ENCODE data around the gene CCDC73. TPM values are rescaled to one million over a fixed set of nuclear protein-coding genes. Genes with fewer than 3 reads are reported as not detected.

The CCDC73 gene
- not detected for total RNA-seq
- long read RNA-seq = 0 reads

DNA sequence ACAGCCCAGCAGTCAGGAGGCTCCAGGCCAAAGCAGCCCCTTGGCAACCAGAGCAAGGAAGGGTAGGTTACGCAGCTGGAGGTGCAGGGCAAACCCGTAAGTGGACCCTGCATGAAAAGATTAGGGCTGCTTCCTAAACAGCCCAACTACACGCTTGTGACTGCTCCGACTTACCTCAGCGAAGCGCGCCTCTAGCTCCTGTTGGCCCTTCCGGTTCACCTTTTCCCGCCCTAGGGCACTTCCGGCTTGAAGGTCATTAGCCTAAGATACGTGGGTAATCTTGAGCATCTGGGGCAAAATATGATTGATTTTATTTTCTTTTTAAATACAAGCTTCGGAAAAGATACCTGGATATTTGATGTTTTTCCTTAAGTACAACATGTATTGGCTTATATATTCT is at the start of gene CCDC73:
Gene CCDC73, minus strand, starts transcription at position 224 of the 400 bp plus-strand sequence. CDS start 34,419 bp downstream, outside the sequence.
- intact Hi-C loops (cut with DNase I) = no loop called here

DNA sequence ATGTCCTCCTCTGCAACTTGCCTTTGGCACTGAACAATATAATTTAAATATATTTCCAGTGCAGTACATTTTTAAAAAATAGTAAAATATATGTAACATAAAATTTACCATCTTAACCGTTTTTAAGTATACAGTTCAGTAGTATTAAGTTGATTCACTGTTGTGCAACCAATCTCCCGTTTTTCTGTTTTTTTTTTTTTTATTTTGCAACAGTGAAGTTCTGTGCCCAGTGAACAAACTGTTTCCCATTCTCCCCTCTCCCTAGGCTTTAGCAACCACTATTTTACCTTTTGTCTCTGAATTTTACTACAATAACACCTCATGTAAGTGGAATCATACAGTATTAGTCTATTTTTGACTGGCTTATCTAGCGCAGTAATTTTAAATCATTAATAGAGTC is 49.1 kb upstream of the CCDC73 start:
- no peak overlapping the region for H3K27ac ChIP-seq
- no peak for DNase-seq
- no peaks in the 10 kb centered on the region for H3K4me1 ChIP-seq
- no peaks in the 10 kb centered on the region for H3K36me3 ChIP-seq
- intact Hi-C loops (cut with DNase I) = no loop called here
- H3K27me3 ChIP-seq = no peaks in the 10 kb centered on the region
- no peaks in the 10 kb centered on the region for H3K9me3 ChIP-seq
- TF ChIP-seq, protein P1, sequence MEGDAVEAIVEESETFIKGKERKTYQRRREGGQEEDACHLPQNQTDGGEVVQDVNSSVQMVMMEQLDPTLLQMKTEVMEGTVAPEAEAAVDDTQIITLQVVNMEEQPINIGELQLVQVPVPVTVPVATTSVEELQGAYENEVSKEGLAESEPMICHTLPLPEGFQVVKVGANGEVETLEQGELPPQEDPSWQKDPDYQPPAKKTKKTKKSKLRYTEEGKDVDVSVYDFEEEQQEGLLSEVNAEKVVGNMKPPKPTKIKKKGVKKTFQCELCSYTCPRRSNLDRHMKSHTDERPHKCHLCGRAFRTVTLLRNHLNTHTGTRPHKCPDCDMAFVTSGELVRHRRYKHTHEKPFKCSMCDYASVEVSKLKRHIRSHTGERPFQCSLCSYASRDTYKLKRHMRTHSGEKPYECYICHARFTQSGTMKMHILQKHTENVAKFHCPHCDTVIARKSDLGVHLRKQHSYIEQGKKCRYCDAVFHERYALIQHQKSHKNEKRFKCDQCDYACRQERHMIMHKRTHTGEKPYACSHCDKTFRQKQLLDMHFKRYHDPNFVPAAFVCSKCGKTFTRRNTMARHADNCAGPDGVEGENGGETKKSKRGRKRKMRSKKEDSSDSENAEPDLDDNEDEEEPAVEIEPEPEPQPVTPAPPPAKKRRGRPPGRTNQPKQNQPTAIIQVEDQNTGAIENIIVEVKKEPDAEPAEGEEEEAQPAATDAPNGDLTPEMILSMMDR (IDR thresholded peaks at IDR 0.05) = no peak
- ATAC-seq = no peak
- no peak overlapping the region for H3K4me3 ChIP-seq

More for the DNA sequence above, at the start of gene CCDC73:
- no peaks in the 10 kb centered on the region for H3K4me1 ChIP-seq
- ATAC-seq (no peak), DNase-seq (no peak)
- no peak within 1 kb of the TSS for H3K27ac ChIP-seq
- TF ChIP-seq, protein P1 (IDR thresholded peaks at IDR 0.05) = no peak
- H3K27me3 ChIP-seq = peaks cover under 1% of the 10 kb centered on the region
- H3K9me3 ChIP-seq = no peaks in the 10 kb centered on the region
- no peaks in the 10 kb centered on the region for H3K36me3 ChIP-seq
- H3K4me3 ChIP-seq = no peak within 1 kb of the TSS

DNA sequence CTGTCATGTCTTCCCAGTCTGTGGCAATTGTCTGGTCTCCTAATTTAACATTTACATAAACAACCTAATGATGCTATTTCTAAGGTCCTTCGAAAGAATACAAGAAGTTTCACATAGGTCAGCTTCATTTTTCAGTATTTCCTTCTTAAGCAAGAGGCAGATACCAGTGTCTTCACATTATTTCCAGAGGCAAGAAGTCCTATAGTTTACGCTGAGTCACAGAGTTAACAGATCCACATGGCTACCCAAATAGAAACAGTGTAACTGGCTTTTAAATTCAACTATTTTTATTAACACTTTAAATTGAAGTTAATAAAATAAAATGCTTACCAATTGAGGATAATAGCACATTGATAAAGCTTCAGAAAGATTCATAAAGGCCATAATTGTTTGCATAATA is 46.1 kb upstream of the CCDC73 start:
- Histone ChIP-seq H3K9me3 (no peaks in the 10 kb centered on the region), H3K36me3 (no peaks in the 10 kb centered on the region), H3K4me1 (no peaks in the 10 kb centered on the region), H3K27ac (no peak overlapping the region), H3K27me3 (no peaks in the 10 kb centered on the region), H3K4me3 (no peak overlapping the region)
- TF ChIP-seq, protein P1 (IDR thresholded peaks at IDR 0.05) = no peak
- intact Hi-C loops (cut with DNase I) = no loop called here
- ATAC-seq (no peak), DNase-seq (no peak)

DNA sequence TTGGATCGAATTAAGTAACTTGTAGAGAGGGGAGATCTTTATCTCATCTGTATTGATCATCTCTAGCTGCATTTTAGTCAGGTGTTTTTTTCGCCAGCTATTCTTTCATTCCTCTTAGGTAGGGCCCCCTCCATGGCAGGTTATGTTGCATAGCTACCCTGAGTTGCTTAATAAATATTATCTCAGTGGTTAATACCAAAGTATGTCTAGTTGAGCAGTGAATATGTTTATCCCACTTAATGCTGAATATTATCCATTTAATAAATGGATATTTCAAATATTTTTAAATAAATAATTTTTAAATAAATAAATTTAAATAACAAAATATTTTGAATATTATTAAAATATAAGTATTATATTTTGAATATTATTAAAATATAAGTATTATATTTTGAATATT is 44.8 kb upstream of the CCDC73 start:
- intact Hi-C loops (cut with DNase I) = no loop called here
- H3K27me3 ChIP-seq = no peaks in the 10 kb centered on the region
- TF ChIP-seq, protein P1 (IDR thresholded peaks at IDR 0.05) = no peak
- H3K4me1 ChIP-seq = no peaks in the 10 kb centered on the region
- H3K4me3 ChIP-seq = no peak overlapping the region
- no peaks in the 10 kb centered on the region for H3K9me3 ChIP-seq
- H3K36me3 ChIP-seq = no peaks in the 10 kb centered on the region
- DNase-seq = no peak
- no peak overlapping the region for H3K27ac ChIP-seq
- no peak for ATAC-seq

DNA sequence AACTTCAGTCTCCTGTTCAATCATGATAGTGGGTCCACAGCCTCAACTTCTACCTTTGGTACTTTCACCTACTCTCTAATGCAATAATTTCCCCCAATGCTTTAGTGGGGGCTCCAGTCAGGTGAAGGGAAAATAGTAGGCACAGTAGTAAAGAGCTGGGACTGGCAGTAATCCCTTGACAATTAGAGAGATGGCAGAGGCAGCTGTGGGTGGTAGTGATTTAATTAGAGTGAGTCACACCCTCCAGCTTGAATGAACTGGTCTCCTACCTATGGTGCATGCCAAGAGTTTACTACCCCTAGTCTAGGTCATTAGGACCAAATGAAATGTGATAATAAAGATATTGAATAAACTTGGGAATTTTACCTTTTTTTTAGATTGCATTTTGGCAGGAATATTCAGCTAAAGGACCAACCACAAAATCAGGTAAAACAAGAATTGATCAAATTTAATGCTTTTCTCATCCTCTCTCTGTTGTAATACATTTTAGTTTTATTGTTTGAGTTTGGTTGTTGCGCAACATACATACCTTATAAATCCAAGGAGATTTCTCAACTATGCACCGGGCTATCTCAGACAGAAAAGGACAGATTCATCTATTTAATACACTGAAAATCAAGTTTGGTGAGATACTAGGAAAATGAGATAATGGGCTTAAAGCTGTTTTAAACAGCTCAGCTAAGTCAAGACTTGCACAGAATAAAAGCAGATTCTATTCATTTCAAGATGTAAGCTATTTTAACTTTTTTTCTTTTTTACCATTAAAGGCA is 44.2 kb upstream of the CCDC73 start:
- no peaks in the 10 kb centered on the region for H3K27me3 ChIP-seq
- H3K4me3 ChIP-seq = no peak overlapping the region
- ATAC-seq = no peak
- H3K9me3 ChIP-seq = no peaks in the 10 kb centered on the region
- no peaks in the 10 kb centered on the region for H3K4me1 ChIP-seq
- no peak overlapping the region for H3K27ac ChIP-seq
- TF ChIP-seq, protein P1 (IDR thresholded peaks at IDR 0.05) = no peak
- H3K36me3 ChIP-seq = no peaks in the 10 kb centered on the region
- no peak for DNase-seq
- intact Hi-C loops (cut with DNase I) = no loop called here

Data from upper lobe of right lung (tissue), 1 donor.